Natural killer cell (primary cell): ENCODE results near the gene CLEC16A. TPM values are rescaled to one million over a fixed set of nuclear protein-coding genes. Genes with fewer than 3 reads are reported as not detected.

Source experiments
- ATAC-seq, 3 donors: fragments of 150-1000 bp in 2 of 3; fragments of 200-7000 bp in 1 of 3; cut with Tn5 transposase; 1 replicate in 1 of 3; 2 replicates in 2 of 3; pipeline ENCODE4 v1.10.0; 2021; ENCODE audit warnings: mild to moderate bottlenecking in 2 of 3, moderate library complexity in 2 of 3
- DNase-seq, 2 donors: peaks; one replicate each; pipeline versions ENCODE4 v3.0.0 to v3.0.0-alpha.2; 2013 to 2021; ENCODE audit warnings: mixed read lengths in 1 of 2
- H3K27ac ChIP-seq: one replicate; pipeline ENCODE4 v1.5.1; 2013; ENCODE audit warnings: mild to moderate bottlenecking, low read length
- H3K27me3 ChIP-seq: one replicate; pipeline ENCODE4 v1.6.1; 2013; ENCODE audit warnings: low read length; ENCODE audit not compliant: control insufficient read depth, insufficient read depth
- H3K36me3 ChIP-seq: one replicate; pipeline ENCODE4 v1.6.1; 2013; ENCODE audit warnings: low read length; ENCODE audit not compliant: control insufficient read depth, insufficient read depth
- H3K4me1 ChIP-seq: one replicate; pipeline ENCODE4 v1.6.1; 2013; ENCODE audit warnings: low read length; ENCODE audit not compliant: control insufficient read depth, insufficient read depth
- H3K4me3 ChIP-seq: one replicate; pipeline ENCODE4 v1.5.1; 2013; ENCODE audit warnings: low read length
- H3K9me3 ChIP-seq: one replicate; pipeline ENCODE4 v1.6.1; 2013; ENCODE audit warnings: low read length; ENCODE audit not compliant: control insufficient read depth, insufficient read depth
- H3K27ac Mint-ChIP-seq, 2 donors: one replicate each; pipeline ENCODE4 v1.8.0; 2022; ENCODE audit warnings: mild to moderate bottlenecking in 2 of 2, mixed read lengths in 2 of 2, moderate library complexity in 1 of 2
- H3K27me3 Mint-ChIP-seq, 2 donors: one replicate each; pipeline ENCODE4 v1.8.0; 2022; ENCODE audit warnings: low read depth in 2 of 2, mixed read lengths in 2 of 2
- H3K36me3 Mint-ChIP-seq: one replicate; pipeline ENCODE4 v1.8.0; 2022; ENCODE audit warnings: mixed read lengths
- H3K4me1 Mint-ChIP-seq, 2 donors: one replicate each; pipeline ENCODE4 v1.8.0; 2022; ENCODE audit warnings: mixed read lengths in 2 of 2
- H3K4me3 Mint-ChIP-seq: one replicate; pipeline ENCODE4 v1.8.0; 2022; ENCODE audit warnings: mild to moderate bottlenecking, moderate library complexity, mixed read lengths
- H3K9me3 Mint-ChIP-seq, 2 donors: one replicate each; pipeline ENCODE4 v1.8.0; 2022; ENCODE audit warnings: mixed read lengths in 2 of 2
- WGBS: methylation state at CpG from one replicate; pipeline ENCODE4 v1.1.7; 2013; ENCODE audit warnings: missing lambda C conversion rate; ENCODE audit not compliant: insufficient coverage; 5-methylcytosine and 5-hydroxymethylcytosine counted together
- intact Hi-C: fragments of 100-400 bp; cut with micrococcal nuclease; formaldehyde crosslinking; loops from one replicate; pipeline ENCODE4 v1.14.2; 2022
- total RNA-seq, 4 donors: library from RNA; stranded (reverse); fragments of 120-200 nt in 1 of 4; gene quantifications; one replicate each; pipeline versions ENCODE4 v1.2.3 to v1.2.4, GENCODE V29; 2013 to 2022
- TF ChIP-seq, protein P1 (sequence below): fragments of 200-600 bp; IDR thresholded peaks from one replicate; pipeline ENCODE4 v1.8.0; 2022; ENCODE audit warnings: antibody characterized with exemption

CLEC16A gene
- total RNA-seq, 3 donors from 2014 or later (not counting 1 experiment from before 2014, with no cell fraction given), result 35.9 to 50.5 (median 37.4) TPM

DNA sequence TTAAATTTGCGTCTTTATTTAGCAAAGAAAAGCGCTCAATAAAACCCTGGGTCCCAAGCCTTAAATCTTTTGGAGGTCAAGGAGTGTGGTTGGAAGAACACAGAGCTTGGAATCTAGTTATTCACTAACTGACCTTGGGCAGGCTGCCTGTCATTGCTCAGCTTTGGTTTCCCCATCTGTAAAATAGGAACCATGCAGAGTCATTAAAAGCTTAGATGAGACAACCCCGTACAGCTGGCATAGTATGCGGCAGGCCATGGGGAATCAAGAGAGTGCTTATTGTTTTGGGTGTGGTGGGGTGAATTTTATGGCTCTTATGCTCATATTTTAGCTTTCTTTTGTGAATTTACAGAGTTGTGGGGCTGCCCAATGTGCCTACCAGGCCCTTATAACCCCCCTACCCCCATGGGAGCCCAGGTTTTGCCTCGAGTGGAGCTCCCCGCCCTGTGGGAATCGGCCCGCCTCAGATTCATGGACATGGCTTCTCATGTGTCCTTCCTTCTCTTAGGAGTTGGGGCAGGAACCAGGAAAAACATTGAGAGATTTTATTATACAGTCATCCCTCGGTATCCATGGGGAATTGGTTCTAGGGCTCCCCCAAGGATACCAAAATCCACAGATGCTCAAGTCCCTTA is 113.5 kb downstream of the CLEC16A start:
- Mint-ChIP-seq H3K27me3 (no peaks in the 10 kb centered on the region), H3K27ac (no peak overlapping the region), H3K36me3 (peaks cover 6% of the 10 kb centered on the region), H3K9me3 (no peaks in the 10 kb centered on the region), H3K4me1 (peaks cover 29 to 32% of the 10 kb centered on the region in 2 donors), H3K4me3 (no peak overlapping the region)
- no peak overlapping the region for H3K4me3 ChIP-seq
- no peaks in the 10 kb centered on the region for H3K9me3 ChIP-seq
- H3K27me3 ChIP-seq, result no peaks in the 10 kb centered on the region
- TF ChIP-seq, protein P1, sequence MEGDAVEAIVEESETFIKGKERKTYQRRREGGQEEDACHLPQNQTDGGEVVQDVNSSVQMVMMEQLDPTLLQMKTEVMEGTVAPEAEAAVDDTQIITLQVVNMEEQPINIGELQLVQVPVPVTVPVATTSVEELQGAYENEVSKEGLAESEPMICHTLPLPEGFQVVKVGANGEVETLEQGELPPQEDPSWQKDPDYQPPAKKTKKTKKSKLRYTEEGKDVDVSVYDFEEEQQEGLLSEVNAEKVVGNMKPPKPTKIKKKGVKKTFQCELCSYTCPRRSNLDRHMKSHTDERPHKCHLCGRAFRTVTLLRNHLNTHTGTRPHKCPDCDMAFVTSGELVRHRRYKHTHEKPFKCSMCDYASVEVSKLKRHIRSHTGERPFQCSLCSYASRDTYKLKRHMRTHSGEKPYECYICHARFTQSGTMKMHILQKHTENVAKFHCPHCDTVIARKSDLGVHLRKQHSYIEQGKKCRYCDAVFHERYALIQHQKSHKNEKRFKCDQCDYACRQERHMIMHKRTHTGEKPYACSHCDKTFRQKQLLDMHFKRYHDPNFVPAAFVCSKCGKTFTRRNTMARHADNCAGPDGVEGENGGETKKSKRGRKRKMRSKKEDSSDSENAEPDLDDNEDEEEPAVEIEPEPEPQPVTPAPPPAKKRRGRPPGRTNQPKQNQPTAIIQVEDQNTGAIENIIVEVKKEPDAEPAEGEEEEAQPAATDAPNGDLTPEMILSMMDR, result no peak
- ATAC-seq (no peak), DNase-seq (no peak)
- 96% methylated on average over 8 of the region's 9 CpGs for WGBS
- peaks cover 19% of the 10 kb centered on the region for H3K4me1 ChIP-seq
- no peak overlapping the region for H3K27ac ChIP-seq
- intact Hi-C loops, result loop anchor here (10.0 kb wide), 1 partner anchor 67 kb away; no protein-coding TSS in a partner anchor
- peaks cover 17% of the 10 kb centered on the region for H3K36me3 ChIP-seq

DNA sequence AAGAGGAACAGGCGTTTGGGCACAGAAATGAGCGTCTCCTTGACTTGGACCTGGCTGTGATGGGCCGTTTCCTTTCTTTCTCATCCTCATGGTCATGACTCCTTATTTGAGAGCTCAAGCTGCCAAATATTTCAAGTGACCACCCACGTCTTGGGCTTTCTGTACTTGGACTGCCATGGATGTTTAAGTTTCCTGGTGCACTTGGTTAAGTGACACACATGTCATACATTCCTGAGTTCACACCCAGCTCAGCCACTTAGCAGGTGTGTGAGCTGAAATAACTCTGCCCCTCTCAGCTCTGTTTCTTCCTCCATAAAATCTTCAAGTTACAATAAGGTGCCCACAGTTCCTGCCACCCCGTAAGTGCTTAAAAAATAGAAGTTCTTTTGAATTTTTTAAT is 114.5 kb downstream of the CLEC16A start:
- Histone ChIP-seq H3K27ac (no peak overlapping the region), H3K4me3 (no peak overlapping the region), H3K36me3 (peaks cover 17% of the 10 kb centered on the region), H3K4me1 (peaks cover 14% of the 10 kb centered on the region), H3K9me3 (no peaks in the 10 kb centered on the region), H3K27me3 (no peaks in the 10 kb centered on the region)
- Mint-ChIP-seq H3K36me3 (peaks cover 6% of the 10 kb centered on the region), H3K27ac (no peak overlapping the region), H3K9me3 (no peaks in the 10 kb centered on the region), H3K4me3 (no peak overlapping the region), H3K4me1 (peaks cover 22 to 26% of the 10 kb centered on the region in 2 donors), H3K27me3 (no peaks in the 10 kb centered on the region)
- TF ChIP-seq, protein P1, result no peak
- intact Hi-C loops, result loop anchor here (10.0 kb wide), 1 partner anchor 66 kb away; no protein-coding TSS in a partner anchor
- DNase-seq, result no peak
- ATAC-seq, result no peak
- WGBS, result 84% methylated on average over 4 of the region's 5 CpGs

DNA sequence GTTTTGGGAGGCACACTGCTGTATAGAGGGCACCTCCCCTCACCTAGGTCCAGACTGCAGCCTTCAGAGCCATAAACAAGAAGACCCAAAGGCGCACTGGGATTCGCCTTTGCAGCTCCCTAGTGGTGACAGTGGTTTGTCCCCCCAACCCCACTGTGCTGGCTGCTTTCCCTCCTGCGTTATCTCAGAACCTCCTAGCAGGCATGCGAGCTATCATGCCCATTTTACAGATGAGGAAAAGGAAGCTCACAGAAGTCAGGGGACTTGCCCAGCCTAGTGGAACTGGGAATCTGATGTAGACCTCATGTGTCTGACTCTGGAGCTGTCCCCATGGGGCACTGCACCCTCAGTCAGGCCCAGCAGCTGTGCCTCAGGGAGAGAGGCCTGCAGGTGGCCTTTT is 115.2 kb downstream of the CLEC16A start:
- intact Hi-C loops, result loop anchor here (10.0 kb wide), 1 partner anchor 65 kb away; no protein-coding TSS in a partner anchor
- TF ChIP-seq, protein P1, result no peak
- peaks cover 17% of the 10 kb centered on the region for H3K36me3 ChIP-seq
- Mint-ChIP-seq H3K4me3 (no peak overlapping the region), H3K4me1 (peaks cover 20 to 22% of the 10 kb centered on the region in 2 donors), H3K9me3 (no peaks in the 10 kb centered on the region), H3K27me3 (no peaks in the 10 kb centered on the region), H3K36me3 (peaks cover 6% of the 10 kb centered on the region), H3K27ac (no peak overlapping the region)
- H3K27me3 ChIP-seq, result no peaks in the 10 kb centered on the region
- H3K9me3 ChIP-seq, result no peaks in the 10 kb centered on the region
- ATAC-seq (no peak), DNase-seq (no peak)
- no peak overlapping the region for H3K27ac ChIP-seq
- peaks cover 8% of the 10 kb centered on the region for H3K4me1 ChIP-seq
- 96% methylated on average over 4 of the region's 4 CpGs for WGBS
- H3K4me3 ChIP-seq, result no peak overlapping the region

DNA sequence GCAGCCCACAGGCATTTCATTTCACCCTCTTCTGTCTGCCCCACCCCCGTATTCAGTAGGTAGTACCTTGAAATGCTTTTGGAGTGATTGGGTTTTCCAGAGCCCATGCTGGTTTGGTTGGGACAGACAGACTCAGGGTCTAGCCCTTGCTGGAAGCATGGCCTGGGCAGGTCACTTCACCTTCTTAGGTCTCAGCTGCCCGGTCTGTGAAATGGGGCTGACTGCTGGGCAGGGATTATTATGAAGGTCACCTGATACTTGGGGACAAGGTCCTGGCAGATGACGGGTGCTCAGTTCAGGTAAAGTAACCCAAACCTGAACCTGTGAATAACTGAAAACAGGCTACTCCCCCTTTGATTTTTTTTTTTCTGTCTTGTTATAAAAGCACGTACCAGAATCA is 116.0 kb downstream of the CLEC16A start:
- no peaks in the 10 kb centered on the region for H3K9me3 Mint-ChIP-seq
- TF ChIP-seq, protein P1, result no peak
- peaks cover 8% of the 10 kb centered on the region for H3K4me1 ChIP-seq
- no peak overlapping the region for H3K4me3 Mint-ChIP-seq
- H3K27me3 Mint-ChIP-seq, result no peaks in the 10 kb centered on the region
- no peaks in the 10 kb centered on the region for H3K9me3 ChIP-seq
- no peak overlapping the region for H3K4me3 ChIP-seq
- H3K36me3 ChIP-seq, result peaks cover 17% of the 10 kb centered on the region
- intact Hi-C loops, result no loop called here
- no peaks in the 10 kb centered on the region for H3K36me3 Mint-ChIP-seq
- no peak overlapping the region for H3K27ac Mint-ChIP-seq
- H3K27me3 ChIP-seq, result no peaks in the 10 kb centered on the region
- H3K27ac ChIP-seq, result no peak overlapping the region
- ATAC-seq (no peak), DNase-seq (no peak)
- peaks cover 14 to 15% of the 10 kb centered on the region in 2 donors for H3K4me1 Mint-ChIP-seq
- WGBS, result 100% methylated on average over 4 of the region's 4 CpGs
